ENCODE results near the gene S100A6.
A peak's percentile ranks its signal among the peaks of the same experiment; 100 is the strongest.

Gene S100A6

DNA sequence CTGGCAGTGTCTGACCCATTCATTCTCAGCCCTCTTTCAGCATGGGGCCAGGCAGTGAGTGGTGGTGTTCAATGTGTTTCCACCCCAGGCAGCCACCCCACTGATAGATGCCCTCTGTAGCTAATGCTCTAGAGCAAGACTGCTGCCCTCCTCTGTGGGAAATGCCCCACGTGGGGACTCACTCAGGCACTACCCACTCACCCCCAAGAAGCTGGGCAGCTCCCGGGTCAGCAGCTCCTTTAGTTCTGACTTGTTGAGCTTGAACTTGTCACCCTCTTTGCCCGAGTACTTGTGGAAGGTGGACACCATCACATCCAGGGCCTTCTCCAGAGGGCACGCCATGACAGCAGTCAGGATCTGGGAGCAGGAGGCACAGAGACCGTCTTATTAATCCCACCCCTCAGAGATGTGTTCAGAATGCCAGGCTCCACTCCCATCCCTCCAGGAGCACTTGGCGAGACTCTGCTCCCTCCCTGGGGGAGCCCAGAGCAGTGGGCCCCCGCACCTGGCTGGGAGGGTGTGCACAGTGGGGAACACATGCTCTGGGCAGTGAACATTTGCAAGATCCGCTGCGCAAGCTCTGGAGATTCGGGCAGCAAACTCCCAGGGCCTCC is 8.8 kb upstream of the S100A6 start:
- no peak for DNase-seq

DNA sequence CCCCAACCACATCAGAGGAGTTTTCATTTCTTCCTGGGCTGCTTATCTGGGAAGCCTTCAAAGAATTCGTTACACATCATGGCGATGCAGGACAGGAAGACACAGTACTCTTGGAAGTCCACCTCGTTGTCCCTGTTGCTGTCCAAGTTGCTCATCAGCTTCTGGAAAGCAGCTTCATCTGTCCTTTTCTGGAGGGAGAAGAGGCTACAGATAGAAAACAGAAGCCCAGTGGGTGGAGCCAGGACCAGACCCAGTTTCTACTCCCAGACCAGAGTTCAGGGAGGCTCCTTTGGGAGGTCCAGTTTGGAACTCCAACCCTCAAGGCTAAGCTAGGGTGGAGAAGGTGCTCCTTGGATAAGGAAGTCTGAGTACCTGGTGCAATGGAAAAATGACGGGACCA is 7.9 kb upstream of the S100A6 start:
- no peak for DNase-seq

DNA sequence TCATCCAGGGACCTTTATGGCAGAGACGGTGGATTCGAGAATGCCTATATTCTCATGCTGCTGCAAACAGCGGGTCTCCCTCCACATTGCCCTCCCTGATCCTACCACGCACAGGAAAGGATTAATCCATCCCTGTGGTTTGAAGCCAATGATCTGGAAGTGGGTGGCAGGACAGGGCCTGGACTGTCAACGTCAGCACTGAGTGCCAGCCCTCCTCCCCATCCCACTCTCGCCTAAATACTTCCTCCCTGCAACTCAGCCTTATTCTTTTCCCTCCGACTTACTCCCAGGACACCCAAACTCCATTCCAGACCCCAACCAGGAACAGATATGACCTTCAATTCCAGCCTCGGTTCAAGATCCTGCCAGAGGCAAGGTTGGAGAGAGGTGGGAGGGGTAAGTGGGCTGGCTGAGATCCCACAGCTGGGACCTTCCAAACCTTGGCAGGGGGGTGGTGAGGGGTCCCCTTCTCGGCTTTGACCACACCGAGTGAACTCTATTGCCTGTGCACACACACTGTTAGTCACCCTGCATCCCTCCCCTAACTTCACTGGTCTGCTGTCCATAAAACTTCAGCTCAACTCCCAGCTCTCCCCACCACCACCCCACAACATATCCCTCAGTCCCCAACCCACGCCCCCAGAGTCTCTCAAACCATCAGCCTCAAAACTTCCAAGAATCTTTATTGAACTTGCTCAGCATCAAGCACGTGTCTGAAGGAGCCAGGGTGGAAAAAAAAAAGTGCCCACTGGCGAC is 7.3 kb upstream of the S100A6 start:
- DNase-seq: no peak

DNA sequence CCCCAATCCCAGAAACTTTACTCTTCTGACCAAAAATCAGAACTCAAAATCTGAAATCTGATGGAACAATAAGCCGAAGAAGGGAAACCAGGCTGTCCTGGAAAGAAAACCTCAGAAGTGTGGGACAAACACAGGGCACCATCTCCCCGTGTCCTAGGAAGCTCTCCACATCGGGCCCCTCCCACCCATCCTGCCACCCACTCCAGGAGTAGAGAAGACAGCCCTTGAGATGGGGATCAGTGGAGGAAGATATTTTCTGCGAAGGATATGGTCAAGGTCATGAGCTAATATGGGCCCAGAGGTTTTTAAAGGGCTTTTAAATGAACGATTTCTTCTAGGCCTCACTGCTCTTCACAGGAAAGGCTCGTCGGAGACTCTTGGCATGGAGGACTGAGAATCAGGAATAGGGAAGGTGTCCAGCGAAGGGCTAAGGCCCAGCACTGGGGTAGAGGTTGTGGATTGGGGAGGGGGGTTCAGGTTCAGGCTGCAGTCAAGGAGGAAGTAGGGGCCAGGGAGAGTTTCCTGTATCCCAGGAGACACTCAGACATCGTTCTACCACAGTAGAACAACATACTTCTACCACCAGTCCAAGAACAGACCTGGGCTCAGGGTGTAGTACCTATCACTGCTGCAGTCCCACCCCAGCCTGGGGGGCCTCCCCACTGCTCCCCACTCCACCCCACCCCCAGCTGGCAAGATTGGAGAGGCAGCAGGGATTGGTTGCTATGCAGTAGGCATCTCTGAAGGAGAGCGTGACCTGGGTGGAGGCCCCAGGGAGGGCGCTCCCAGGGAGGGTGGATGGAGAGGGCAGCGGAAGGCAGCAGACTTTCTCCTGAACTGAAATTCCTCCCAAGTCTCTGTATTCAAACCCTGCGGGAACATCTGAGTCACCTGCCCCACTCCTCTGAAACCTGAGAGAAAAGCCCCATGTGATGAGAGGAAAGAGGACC is 6.1 kb upstream of the S100A6 start:
- DNase-seq: no peak

DNA sequence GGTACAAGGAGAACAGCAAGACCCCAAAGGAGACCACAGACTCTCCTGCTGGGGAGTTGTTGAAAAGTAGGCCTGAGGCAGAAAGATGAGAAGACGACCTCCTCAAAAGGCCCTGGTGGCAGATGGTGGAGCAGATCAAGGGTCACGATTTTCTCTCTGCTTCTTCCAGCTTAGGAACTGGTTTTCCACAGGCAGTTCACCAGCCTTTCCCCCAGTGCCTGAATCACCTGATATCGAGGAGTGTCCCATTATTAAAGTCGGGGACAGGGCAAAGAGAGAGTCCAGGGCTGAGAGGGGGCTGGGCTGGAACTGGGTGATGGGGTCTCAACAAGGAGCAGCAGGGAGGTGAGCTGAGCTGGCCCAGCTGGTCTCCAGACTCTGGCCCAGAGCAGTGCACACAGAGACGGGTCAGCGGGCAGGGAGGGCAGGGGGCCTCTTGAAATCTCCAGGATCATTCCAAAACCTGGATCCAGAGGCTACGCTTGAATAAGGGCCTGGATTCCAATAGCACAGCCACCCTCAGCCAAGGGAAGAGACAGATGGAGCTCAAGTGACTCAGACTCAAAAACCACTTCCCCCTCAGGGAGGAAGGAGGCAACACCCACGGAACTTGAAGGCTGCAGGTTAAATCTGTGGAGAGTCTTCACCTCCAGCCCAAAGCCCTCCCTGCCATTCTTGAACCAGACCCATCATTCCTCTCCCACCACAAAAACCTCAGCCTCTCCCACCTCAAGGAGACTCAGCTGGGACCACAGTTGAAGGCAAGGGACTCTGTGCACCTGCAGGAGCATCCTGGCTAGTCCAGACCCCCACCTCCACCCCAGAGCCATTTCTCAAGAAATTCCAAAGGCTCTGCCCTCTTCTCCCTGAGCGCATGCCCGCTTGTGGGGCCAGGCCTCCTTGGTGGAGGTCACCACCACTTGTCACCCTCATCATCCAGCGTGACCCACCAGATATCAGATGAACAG is 4.9 kb upstream of the S100A6 start, which contains the start of gene S100A5:
Gene S100A5 (minus strand): TSS at position 541 of the 968 bp plus-strand sequence. CDS start 743 bp downstream, outside the sequence.
- no peak for DNase-seq

DNA sequence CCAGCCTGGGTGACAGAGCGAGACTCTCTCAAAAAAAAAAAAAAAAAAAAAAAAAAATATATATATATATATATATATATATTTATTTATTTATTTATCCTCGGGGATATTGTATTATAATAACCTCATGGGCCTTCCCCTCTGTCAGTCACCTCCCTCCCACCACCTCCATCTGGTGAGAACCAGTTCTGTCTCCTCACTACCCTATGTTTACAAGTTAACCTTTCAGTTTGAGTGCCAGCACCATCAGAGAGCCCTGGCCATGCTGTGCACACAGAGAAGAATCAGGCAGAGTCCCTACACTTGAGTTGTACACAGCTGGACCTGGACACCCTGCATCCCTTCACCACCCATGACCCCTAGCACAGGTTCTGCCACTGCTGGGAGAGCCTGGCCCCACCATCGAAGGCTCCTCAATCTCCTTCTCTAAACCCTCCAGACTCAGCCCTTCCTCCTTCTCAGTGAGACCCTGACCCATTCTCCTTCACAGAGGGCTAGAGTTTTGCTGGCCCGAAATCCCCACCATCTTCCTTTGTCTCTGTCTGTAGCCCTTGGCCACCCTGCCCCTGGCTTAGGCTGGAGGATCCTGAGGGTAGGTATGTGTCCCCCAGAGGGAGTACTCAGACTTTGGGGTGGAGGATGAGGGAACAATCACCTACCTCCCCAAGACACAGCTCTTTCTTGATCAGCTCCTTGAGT is 3.8 kb upstream of the S100A6 start:
- no peak for DNase-seq

DNA sequence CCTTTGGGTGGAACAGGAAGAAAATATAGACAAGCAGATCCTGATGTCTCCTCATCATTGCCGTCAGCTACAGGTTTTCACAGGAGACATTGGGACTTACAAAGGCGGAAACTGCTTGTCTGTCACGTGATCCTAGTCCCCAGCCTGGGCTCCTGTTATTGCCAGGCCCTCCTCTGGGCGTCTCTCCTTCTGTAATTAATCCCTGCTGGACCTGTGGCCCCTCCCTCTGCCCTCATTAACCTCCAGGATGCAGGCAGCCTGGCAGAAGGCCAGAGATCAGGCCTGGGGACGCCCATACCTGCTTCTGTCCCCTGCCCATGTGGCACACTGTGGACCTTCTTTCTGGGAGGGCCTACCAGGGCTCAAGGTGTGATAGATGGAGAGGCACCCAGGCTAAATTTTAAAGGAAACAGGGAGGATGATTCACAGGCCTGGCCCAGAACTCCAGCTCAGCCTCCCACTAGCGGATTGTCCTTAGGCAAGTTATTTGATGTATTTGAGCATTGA is 2.6 kb upstream of the S100A6 start:
- DNase-seq: no peak

DNA sequence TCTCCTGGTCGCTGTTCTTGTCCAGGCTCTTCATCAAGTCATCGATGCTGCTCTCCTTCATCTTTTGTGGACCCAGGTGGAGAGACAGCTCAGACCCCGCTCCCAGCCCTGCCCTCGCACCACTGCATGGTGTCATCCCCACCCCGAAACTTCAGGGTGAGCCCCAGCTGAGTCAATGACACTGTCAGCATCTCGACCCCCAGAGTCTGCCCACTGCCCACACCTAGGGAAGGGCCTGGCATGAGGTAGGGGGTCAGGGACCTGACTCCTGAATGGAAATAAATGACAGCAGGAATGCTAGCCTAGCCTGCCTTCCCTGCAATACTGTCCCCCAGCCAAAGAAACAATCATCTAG is 1.6 kb upstream of the S100A6 start:
- no peak for DNase-seq

DNA sequence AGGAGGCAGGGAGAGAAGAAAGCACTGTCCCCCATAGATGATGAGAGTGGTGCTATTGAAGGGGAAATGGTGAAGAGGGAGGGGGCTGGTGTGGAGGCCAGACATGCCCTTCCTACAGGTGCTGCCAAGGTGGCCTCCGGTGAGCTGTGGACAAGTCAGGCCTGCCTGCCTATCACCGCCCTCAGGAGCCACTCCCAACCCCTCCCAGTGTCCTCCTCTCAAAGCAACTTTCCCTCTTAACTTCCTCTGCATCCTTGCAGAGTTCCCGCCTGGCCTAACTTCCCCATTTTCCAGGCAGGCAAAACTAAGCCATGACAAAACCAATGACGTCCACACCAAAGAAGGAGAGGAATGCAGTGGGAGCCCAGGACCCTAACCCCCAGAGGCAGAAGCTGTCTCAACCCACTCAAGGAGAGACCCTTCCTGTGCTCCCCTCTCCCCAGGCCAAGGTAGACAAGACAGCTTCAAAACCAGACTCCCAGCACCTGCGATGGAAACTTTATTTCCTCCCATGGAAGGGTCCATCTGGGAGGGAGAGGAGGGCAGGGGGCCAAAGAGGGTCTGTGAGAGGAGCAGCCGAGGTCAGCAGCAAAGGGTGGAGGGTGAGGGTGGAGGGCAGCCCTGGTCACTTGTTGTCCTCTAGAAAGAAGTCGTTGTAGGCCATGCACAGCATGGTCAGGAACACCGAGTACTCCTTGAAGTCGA is 1.0 kb upstream of the S100A6 start:
- DNase-seq: no peak

DNA sequence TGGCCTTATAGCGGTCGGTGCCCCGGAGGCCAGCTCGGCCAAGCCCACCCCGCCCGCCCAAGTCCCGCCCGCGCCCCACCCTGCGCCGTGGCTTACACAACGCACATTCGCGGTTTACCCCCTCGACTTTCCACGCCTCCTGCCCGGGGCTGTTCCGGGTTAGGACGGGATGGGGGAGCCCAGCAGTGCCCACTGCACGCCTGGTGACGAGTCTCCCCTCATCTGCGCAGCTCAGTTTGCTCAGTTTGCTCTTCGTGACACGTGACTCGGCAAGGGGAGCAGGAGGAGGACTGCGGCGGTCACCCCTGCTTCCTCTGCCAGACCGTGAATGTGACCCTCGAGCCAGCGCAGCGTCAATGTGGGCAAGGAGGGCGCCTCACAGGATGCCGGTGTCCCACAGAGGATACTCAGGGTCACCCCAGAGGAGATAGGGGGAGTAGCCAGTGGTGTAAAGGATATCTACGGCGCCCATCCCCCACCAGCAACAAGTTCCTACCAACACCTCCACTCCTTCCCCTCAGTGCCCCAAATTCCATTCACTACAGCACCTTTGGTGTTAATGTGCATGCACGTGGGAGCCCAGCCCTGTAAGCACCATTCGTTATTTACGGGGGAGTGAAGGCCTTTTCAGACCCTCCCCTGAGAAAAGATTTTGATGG is 350 bp upstream of the S100A6 start:
- DNase-seq: peak; percentile 56

DNA sequence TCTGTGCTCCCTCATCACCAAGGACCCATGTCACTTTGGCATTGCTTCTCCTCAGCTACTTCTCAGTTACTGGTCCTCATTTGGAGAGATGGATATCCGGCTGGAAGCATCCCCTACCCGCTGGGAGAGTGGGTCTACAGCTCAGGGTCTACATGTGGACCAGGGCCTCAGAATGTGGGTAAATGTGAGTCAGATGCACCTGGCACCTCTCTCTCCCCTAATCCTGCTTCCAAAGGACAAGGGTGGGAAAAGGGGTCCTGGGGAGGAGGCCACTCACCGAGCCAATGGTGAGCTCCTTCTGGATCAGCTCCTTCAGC is 908 bp downstream of the S100A6 start:
- DNase-seq: no peak

DNA sequence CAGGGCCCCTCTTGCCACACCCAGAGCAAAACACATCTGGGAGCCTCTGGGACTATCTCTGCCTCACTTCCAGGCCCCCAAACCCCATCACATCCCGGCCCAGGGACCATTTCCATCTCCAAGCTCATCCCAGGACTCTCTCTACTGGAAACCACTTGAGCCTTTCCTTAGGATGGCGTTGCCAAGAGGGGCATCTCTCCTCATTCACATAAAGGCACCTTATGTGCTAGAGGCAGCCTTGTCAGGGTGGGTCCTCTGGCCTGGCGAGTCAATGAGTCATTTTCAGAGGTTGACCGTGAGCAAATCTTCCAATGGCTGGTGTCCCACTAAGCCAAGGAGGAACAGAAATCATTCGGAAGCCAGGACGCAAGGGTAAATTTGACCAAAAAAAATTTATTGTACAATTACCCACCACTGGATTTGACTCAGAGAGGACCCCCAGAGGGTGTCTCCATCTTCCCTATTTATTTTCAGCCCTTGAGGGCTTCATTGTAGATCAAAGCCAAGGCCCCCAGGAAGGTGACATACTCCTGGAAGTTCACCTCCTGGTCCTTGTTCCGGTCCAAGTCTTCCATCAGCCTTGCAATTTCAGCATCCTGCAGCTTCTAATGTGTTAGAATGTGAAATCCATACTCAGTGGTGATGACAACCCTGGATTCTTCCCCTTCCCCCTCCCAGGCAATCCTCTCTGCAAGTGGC is 1.4 kb downstream of the S100A6 start:
- no peak for DNase-seq

DNA sequence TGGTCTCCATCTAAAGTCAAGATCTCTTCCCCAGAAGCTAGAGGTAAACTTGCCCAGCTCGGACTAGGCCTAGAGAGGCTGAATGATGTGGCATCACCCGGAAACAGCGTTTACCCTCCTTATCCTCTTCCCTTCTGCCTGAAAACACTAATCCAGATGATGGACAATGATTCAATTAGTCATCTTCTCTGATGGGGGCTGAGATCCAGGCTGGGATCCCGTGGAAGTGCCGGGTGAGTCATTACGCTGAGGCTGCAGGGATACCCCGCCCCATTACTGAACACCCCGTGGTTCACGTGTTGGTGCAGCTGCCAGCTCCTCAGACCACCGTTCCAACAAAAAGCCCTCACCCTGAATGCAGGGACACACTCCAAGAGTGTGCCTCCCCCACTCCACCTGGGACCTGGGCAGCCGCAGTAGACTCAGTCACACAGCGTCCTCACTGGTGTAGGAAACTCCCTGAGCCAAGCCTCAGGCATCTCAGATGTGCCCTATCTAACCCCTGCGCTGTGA is 2.0 kb downstream of the S100A6 start:
- no peak for DNase-seq

DNA sequence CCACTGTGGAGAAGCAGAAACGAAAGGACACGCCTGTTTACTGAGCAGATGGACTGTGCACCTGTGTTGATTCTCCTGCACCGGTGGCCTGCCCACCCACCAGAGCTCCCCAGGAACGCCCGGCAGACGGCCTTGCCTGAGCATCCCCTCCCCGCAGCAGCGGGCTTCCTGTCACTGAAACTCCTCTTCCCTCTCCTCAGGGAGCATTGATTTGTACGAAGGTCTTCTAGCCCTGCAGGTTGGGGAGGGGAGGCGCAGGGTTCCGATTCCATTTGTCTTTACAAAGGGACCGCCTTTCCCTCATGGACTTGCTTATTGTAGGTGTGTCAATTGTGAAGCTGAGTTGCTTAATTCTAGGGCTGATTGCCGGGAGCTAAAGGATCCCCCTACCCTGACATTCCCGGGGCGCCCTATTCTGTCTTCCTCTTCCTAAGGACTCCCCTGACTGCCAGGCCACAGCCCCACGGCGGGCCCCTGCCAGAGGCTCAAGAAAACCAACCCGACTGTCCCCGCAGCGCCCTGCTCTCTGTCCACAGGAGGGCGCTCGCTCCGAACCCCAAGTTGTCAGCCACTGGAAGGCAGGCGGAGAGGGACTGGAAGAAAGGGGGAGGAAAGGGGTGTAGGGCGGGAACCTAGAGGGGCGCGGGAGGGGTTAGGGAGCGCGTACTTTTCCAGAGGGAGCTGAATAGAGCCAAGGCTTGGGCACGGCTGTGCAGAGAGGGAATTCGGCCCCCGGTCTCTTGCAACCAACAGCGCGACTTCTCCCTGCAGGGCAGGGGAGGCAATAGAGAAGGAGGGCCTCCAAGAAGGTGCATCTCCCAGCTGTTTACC is 2.8 kb downstream of the S100A6 start:
- peak; percentile 84 for DNase-seq

DNA sequence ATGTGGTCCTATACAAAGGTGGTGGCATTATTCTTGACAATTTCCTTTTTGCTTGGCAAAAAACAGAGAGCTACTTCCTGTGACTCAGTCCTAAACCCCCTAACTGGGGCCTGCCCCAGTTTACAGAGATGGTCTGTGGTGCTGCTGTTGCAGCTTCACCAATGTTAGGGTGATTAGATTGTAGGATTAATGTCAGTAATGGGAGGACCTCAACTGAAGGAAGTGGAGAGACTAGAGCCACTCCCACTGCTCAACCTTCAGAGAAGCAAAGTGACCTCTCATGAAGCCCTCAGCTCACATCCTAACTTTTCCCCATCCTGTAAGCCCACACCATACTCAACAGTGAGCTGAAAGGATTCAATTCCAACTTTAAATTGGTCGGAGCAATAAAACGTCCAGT is 3.6 kb downstream of the S100A6 start:
- DNase-seq: no peak

DNA sequence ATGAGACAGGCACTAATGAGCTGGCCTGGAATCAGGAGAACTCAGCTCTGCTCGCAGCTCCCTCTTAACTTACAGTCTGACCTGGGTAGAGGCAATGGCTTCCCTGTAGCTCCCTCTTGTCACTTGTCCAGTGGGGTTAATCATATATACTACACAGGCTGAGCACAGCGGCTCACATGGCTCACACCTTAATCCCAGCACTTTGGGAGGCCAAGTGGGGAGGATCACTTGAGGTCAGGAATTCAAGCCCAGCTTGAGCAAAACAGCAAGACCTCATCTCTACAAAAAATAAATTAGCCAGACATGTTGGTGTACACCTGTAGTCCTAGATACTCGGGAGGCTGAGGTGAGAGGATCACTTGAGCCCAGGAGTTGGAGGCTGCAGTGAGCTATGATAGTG is 4.2 kb downstream of the S100A6 start:
- DNase-seq: no peak

DNA sequence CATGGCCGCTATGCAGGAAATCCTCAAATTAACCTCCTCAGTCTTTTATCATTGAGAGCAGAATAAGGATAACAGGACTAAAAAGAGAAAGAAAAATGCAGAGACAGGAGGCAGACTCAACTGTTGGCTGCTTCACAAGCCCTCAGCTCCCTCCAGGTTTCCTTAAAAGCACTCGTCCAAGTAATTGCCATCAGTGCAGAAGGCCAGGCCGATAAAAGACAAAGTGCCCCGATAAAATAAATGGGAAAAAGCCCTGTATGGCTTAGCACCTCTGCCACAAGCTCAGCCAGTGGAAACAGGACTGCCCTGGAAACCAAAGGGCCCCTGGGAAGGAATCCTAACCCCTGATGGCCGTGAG is 8.1 kb downstream of the S100A6 start:
- no peak for DNase-seq

DNA sequence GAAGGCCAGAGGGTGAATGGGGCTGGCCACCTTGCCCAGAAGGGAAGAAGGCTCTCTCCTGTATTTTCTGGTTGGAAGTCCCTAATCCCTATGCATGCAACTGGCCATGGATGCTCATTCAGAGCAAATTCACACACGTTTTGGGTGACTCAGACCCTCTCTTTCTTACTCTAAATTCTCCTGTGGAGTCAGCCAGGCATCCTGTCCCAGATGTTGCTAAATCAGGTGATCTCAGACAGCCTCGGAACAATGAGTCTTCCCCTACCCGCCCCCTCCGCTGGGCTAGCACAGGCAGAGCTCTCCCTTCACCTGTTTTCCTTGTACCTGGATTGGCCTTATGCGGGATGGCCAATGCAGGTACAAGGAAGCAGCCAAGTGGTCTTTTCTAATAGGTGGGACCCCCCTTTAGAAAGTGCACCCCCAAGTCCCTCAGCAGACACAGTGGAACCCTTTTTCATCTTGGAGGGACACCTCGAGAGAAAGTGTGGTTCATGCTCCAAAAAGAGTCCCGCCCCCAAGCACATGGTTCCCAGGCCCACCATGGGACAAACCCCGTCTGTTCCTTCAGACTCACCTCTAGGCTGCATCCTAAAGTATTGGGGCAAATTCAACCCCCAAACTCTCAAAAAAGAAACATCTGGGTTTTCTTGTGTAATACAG is 8.6 kb downstream of the S100A6 start:
- DNase-seq: no peak

Data from NCI-H774 (cell line).